Measurements from ENCODE around the gene KMT5B. TPM values are rescaled to one million over a fixed set of nuclear protein-coding genes. Genes with fewer than 3 reads are reported as not detected.

The KMT5B gene
- polyA plus RNA-seq, 3 donors: 74.3 to 89.7 (median 78.5) TPM

GRCh38 chr11:68216171-68216938, 3.3 kb upstream of the KMT5B start:
- no peak for DNase-seq (ENCODE audit: low read depth in 3 of 3, low spot score in 2 of 3)

GRCh38 chr11:68215524-68216170, 2.6 kb upstream of the KMT5B start:
- no peak for DNase-seq (ENCODE audit: low read depth in 3 of 3, low spot score in 2 of 3)

- no peak for DNase-seq (ENCODE audit: low read depth in 3 of 3, low spot score in 2 of 3)
Measured at GRCh38 chr11:68215087-68215445, 2.0 kb upstream of the KMT5B start.

GRCh38 chr11:68214173-68215086, 1.3 kb upstream of the KMT5B start:
- no peak for DNase-seq (ENCODE audit: low read depth in 3 of 3, low spot score in 2 of 3)

GRCh38 chr11:68213555-68214172, 568 bp upstream of the KMT5B start:
- DNase-seq (ENCODE audit: low read depth in 3 of 3, low spot score in 2 of 3): peak; percentile 84 to 90 (median 89)

GRCh38 chr11:68212421-68213134, 518 bp downstream of the KMT5B start:
- peak in 1 of 3 donors; percentile 56 for DNase-seq (ENCODE audit: low read depth in 3 of 3, low spot score in 2 of 3)

GRCh38 chr11:68211546-68211945, 1.6 kb downstream of the KMT5B start:
- no peak for DNase-seq (ENCODE audit: low read depth in 3 of 3, low spot score in 2 of 3)

- DNase-seq (ENCODE audit: low read depth in 3 of 3, low spot score in 2 of 3): no peak
Measured at GRCh38 chr11:68206211-68206610, 6.9 kb downstream of the KMT5B start.

- no peak for DNase-seq (ENCODE audit: low read depth in 3 of 3, low spot score in 2 of 3)
Measured at GRCh38 chr11:68204402-68204801, 8.7 kb downstream of the KMT5B start.

- DNase-seq (ENCODE audit: low read depth in 3 of 3, low spot score in 2 of 3): no peak
Measured at GRCh38 chr11:68202165-68202564, 10.9 kb downstream of the KMT5B start.

GRCh38 chr11:68201492-68201891, 11.6 kb downstream of the KMT5B start:
- DNase-seq (ENCODE audit: low read depth in 3 of 3, low spot score in 2 of 3): no peak

GRCh38 chr11:68200639-68201038, 12.5 kb downstream of the KMT5B start:
- DNase-seq (ENCODE audit: low read depth in 3 of 3, low spot score in 2 of 3): no peak

GRCh38 chr11:68199295-68199987, 13.7 kb downstream of the KMT5B start:
- DNase-seq (ENCODE audit: low read depth in 3 of 3, low spot score in 2 of 3): no peak

- no peak for DNase-seq (ENCODE audit: low read depth in 3 of 3, low spot score in 2 of 3)
Measured at GRCh38 chr11:68196219-68196618, 16.9 kb downstream of the KMT5B start.

GRCh38 chr11:68194675-68195294, 18.3 kb downstream of the KMT5B start:
- no peak for DNase-seq (ENCODE audit: low read depth in 3 of 3, low spot score in 2 of 3)

- no peak for DNase-seq (ENCODE audit: low read depth in 3 of 3, low spot score in 2 of 3)
Measured at GRCh38 chr11:68193018-68193417, 20.1 kb downstream of the KMT5B start.

- DNase-seq (ENCODE audit: low read depth in 3 of 3, low spot score in 2 of 3): no peak
Measured at GRCh38 chr11:68191661-68192579, 21.2 kb downstream of the KMT5B start.

GRCh38 chr11:68189888-68190287, 23.2 kb downstream of the KMT5B start:
- DNase-seq (ENCODE audit: low read depth in 3 of 3, low spot score in 2 of 3): no peak

Data from right renal cortex interstitium (tissue), 3 donors.